ENCODE results near the gene ITGA6.

The ITGA6 gene

GRCh38 chr2:172415865-172416183, 11.6 kb upstream of the ITGA6 start:
- in situ Hi-C loops (cut with HindIII; ENCODE audit: low sequenced_read_pairs) = loop anchor here (5.0 kb wide), 1 partner anchor 56 kb away; no protein-coding TSS in a partner anchor

- in situ Hi-C loops (cut with HindIII; ENCODE audit: low sequenced_read_pairs) = loop anchor here (5.0 kb wide), 1 partner anchor 56 kb away; no protein-coding TSS in a partner anchor
These were observed 10.8 kb upstream of the ITGA6 start for GRCh38 chr2:172416447-172417058.

- in situ Hi-C loops (cut with HindIII; ENCODE audit: low sequenced_read_pairs) = no loop called here
These were observed 7.2 kb upstream of the ITGA6 start for GRCh38 chr2:172420216-172420615.

- in situ Hi-C loops (cut with HindIII; ENCODE audit: low sequenced_read_pairs) = no loop called here
These were observed 4.2 kb upstream of the ITGA6 start for GRCh38 chr2:172423160-172423559.

- in situ Hi-C loops (cut with HindIII; ENCODE audit: low sequenced_read_pairs) = no loop called here
These were observed 2.0 kb upstream of the ITGA6 start for GRCh38 chr2:172425336-172425735.

- in situ Hi-C loops (cut with HindIII; ENCODE audit: low sequenced_read_pairs) = no loop called here
These were observed 641 bp upstream of the ITGA6 start for GRCh38 chr2:172426635-172427255.

- in situ Hi-C loops (cut with HindIII; ENCODE audit: low sequenced_read_pairs) = no loop called here
These were observed 825 bp downstream of the ITGA6 start for GRCh38 chr2:172427990-172428831.

GRCh38 chr2:172428832-172429210, 1.4 kb downstream of the ITGA6 start:
- in situ Hi-C loops (cut with HindIII; ENCODE audit: low sequenced_read_pairs) = no loop called here

- in situ Hi-C loops (cut with HindIII; ENCODE audit: low sequenced_read_pairs) = no loop called here
These were observed 2.0 kb downstream of the ITGA6 start for GRCh38 chr2:172429301-172429968.

GRCh38 chr2:172430027-172430426, 2.6 kb downstream of the ITGA6 start:
- in situ Hi-C loops (cut with HindIII; ENCODE audit: low sequenced_read_pairs) = loop anchor here (10.0 kb wide), 1 partner anchor 255 kb away; no protein-coding TSS in a partner anchor

- in situ Hi-C loops (cut with HindIII; ENCODE audit: low sequenced_read_pairs) = loop anchor here (10.0 kb wide), 1 partner anchor 256 kb away; no protein-coding TSS in a partner anchor
These were observed 3.3 kb downstream of the ITGA6 start for GRCh38 chr2:172430678-172431077.

- in situ Hi-C loops (cut with HindIII; ENCODE audit: low sequenced_read_pairs) = loop anchor here (10.0 kb wide), 1 partner anchor 257 kb away; no protein-coding TSS in a partner anchor
These were observed 4.1 kb downstream of the ITGA6 start for GRCh38 chr2:172431463-172431862.

GRCh38 chr2:172431993-172432392, 4.6 kb downstream of the ITGA6 start:
- in situ Hi-C loops (cut with HindIII; ENCODE audit: low sequenced_read_pairs) = loop anchor here (10.0 kb wide), 1 partner anchor 257 kb away; no protein-coding TSS in a partner anchor

GRCh38 chr2:172433144-172433543, 5.8 kb downstream of the ITGA6 start:
- in situ Hi-C loops (cut with HindIII; ENCODE audit: low sequenced_read_pairs) = loop anchor here (10.0 kb wide), 1 partner anchor 258 kb away; no protein-coding TSS in a partner anchor

GRCh38 chr2:172434821-172435605, 7.6 kb downstream of the ITGA6 start:
- in situ Hi-C loops (cut with HindIII; ENCODE audit: low sequenced_read_pairs) = loop anchor here (10.0 kb wide), 1 partner anchor 260 kb away; no protein-coding TSS in a partner anchor

GRCh38 chr2:172435606-172435911, 8.2 kb downstream of the ITGA6 start:
- in situ Hi-C loops (cut with HindIII; ENCODE audit: low sequenced_read_pairs) = loop anchor here (10.0 kb wide), 1 partner anchor 261 kb away; no protein-coding TSS in a partner anchor

GRCh38 chr2:172436889-172437288, 9.5 kb downstream of the ITGA6 start:
- in situ Hi-C loops (cut with HindIII; ENCODE audit: low sequenced_read_pairs) = loop anchor here (10.0 kb wide), 1 partner anchor 262 kb away; no protein-coding TSS in a partner anchor

GRCh38 chr2:172437419-172438341, 10.3 kb downstream of the ITGA6 start:
- in situ Hi-C loops (cut with HindIII; ENCODE audit: low sequenced_read_pairs) = loop anchor here (10.0 kb wide), 1 partner anchor 263 kb away; no protein-coding TSS in a partner anchor
